Brain pericyte (primary cell): ENCODE data around the gene ACTRT1.

Source experiments
- DNase-seq: peaks from one replicate; pipeline ENCODE4 v3.0.0-alpha.2; 2012; ENCODE audit warnings: low read depth, low spot score

The ACTRT1 gene

GRCh38 chrX:128052303-128052702 lies at the start of gene ACTRT1:
Gene ACTRT1 (minus strand): TSS chrX:128052403. CDS start chrX:128052206, 197 bp downstream.
- DNase-seq: no peak

GRCh38 chrX:128078545-128078944 lies 26.3 kb upstream of the ACTRT1 start:
- no peak for DNase-seq

- DNase-seq: no peak
Observed at GRCh38 chrX:128057421-128057820, 5.2 kb upstream of the ACTRT1 start.

- no peak for DNase-seq
Observed at GRCh38 chrX:128051526-128051925, 677 bp downstream of the ACTRT1 start.

DNA sequence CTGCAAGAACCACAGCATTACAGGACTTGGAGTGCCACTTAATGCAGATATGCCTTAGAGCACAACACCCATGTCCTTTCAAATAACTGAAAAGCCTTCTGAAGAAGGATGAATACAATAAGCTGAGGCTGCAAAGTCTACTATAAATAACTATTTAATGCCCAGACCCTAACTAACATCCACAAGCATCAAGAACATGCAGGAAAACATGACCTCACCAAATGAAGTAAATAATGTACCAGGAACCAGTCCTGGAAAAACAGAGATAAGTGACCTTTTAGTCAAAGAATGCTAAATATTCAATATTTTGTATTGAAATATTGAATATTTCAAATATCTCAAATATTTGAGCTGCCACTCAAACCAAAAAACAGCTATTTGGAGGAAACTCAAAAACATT lies 16.9 kb downstream of the ACTRT1 start:
- no peak for DNase-seq

GRCh38 chrX:128021566-128021965 lies 30.6 kb downstream of the ACTRT1 start:
- DNase-seq: no peak

DNA sequence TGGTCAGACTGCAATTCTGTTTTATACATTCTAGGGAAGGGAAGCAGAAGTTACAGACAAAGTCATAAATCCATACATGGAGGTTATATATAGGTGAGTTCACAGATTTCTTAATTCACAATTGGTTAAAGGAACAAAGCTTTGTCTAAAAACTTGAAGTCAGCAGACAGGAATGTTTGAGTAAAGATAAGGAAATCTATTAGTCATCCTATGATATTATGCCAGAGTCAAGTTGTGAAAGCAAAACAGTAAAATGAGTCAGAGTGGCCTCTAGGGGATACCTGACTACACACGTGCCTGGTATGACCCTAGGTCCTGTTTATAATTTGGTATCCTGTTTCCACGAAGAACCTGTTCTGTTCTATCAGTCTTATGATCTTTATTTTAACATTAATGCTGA lies 31.5 kb downstream of the ACTRT1 start:
- no peak for DNase-seq

GRCh38 chrX:128019218-128019617 lies 33.0 kb downstream of the ACTRT1 start:
- DNase-seq: no peak

DNA sequence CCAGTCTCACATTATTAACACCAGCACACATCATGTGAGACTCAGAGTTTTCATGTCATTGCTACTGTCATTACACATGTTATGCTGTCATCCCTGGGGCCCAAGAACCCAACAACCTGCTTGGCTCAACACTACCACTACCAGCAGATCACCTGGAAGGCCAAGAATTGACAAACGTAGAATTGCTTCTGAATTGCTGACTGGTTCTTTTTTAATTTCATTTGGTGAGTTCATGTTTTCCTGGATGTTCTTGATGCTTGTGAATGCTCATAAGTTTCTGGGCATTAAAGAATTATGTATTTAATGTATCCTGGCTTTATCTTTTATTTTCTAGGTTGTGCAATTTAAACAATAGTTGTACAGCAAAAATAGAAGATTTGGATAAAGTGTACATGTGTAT lies 40.2 kb downstream of the ACTRT1 start:
- no peak for DNase-seq

DNA sequence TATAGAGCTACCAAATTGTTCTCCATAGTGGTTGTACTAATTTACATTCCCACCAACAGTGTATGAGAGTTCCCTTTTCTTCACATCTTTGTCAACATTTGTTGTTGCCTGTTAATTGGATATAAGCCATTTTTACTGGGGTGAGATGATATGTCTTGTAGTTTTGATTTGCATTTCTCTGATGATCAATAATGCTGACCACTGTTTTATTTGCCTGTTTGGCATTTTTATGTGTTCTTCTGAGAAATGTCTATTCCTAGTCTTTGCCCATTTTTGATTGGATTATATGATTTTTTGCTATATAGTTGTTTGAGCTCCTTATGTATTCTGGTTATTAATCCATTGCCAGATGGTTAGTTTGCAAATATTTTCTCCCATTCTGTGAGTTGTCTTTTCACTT lies 44.3 kb downstream of the ACTRT1 start:
- DNase-seq: no peak
